ENCODE results near the gene HOMEZ.

GRCh38 chr14:23286020-23286901 is at the start of gene HOMEZ:
- peak; percentile 69 for TF ChIP-seq POLR2AphosphoS5 (IDR thresholded peaks at IDR 0.05; ENCODE audit: low read depth)
- 0 out of 4 replicates have a peak, but pooled peaks of 1 of the 2 experiments have one; percentile 1 for TF ChIP-seq CTCF (conservative IDR thresholded peaks at IDR 0.05; ENCODE audit: low read depth in 2 of 2)
- no peak for TF ChIP-seq EZH2 (IDR thresholded peaks at IDR 0.05; ENCODE audit: low read depth, unreplicated experiment)
- TF ChIP-seq EZH2phosphoT487 (IDR thresholded peaks at IDR 0.05; ENCODE audit: unreplicated experiment): no peak
- TF ChIP-seq CREB1 (CRISPR knock-in tag; IDR thresholded peaks at IDR 0.05; ENCODE audit: low read depth): peak; percentile 68; the same call in 1 of the 2 replicates
- no peak for TF ChIP-seq ZNF331 (CRISPR knock-in tag; IDR thresholded peaks at IDR 0.05; ENCODE audit: low read depth)
- no peak for TF ChIP-seq JUNB (IDR thresholded peaks at IDR 0.05; ENCODE audit: unreplicated experiment)
- TF ChIP-seq REST (IDR thresholded peaks at IDR 0.05; ENCODE audit: unreplicated experiment): no peak
- no peak for TF ChIP-seq ZNF114 (CRISPR knock-in tag; IDR thresholded peaks at IDR 0.05)
- TF ChIP-seq STAT1 (IDR thresholded peaks at IDR 0.05; ENCODE audit: unreplicated experiment): no peak
- TF ChIP-seq NANOG (IDR thresholded peaks at IDR 0.05; ENCODE audit: borderline replicate concordance): no peak
